H9 (cell line): Measurements from ENCODE around the gene ARNT2. TPM values are rescaled to one million over a fixed set of nuclear protein-coding genes. Genes with fewer than 3 reads are reported as not detected.

Source experiments
- DNase-seq: peaks from one replicate; pipeline ENCODE4 v3.0.0-alpha.2; 2017
- H2AFZ ChIP-seq: one replicate; pipeline ENCODE4 v1.6.1; 2013; ENCODE audit warnings: mild to moderate bottlenecking, low read length, control low read depth, moderate library complexity
- H2AK5ac ChIP-seq: 2 replicates; pipeline ENCODE4 v1.6.1; 2013; ENCODE audit warnings: low read length, control low read depth, mixed read lengths; ENCODE audit not compliant: insufficient read length
- H2BK120ac ChIP-seq: one replicate; pipeline ENCODE4 v1.6.1; 2013; ENCODE audit warnings: low read depth, mild to moderate bottlenecking, low read length, control low read depth, inconsistent platforms; ENCODE audit not compliant: poor library complexity, severe bottlenecking
- H2BK12ac ChIP-seq: 2 replicates; pipeline ENCODE4 v1.6.1; 2013; ENCODE audit warnings: low read length, control low read depth, mixed read lengths, low read depth; ENCODE audit not compliant: insufficient read length
- H2BK15ac ChIP-seq: 2 replicates; pipeline ENCODE4 v1.6.1; 2013; ENCODE audit warnings: low read depth, low read length, control low read depth
- H2BK20ac ChIP-seq: one replicate; pipeline ENCODE4 v1.6.1; 2013; ENCODE audit warnings: low read depth, mild to moderate bottlenecking, low read length, control low read depth, inconsistent platforms; ENCODE audit not compliant: poor library complexity, severe bottlenecking
- H2BK5ac ChIP-seq: 2 replicates; pipeline ENCODE4 v1.6.1; 2013; ENCODE audit warnings: low read length, control low read depth, mixed read lengths; ENCODE audit not compliant: insufficient read length
- H3K14ac ChIP-seq: 2 replicates; pipeline ENCODE4 v1.6.1; 2013; ENCODE audit warnings: low read length, control low read depth; ENCODE audit not compliant: insufficient read depth
- H3K18ac ChIP-seq: 2 replicates; pipeline ENCODE4 v1.6.1; 2013; ENCODE audit warnings: low read depth, mild to moderate bottlenecking, mixed read lengths, low read length, control low read depth; ENCODE audit not compliant: insufficient read length
- H3K23ac ChIP-seq: 2 replicates; pipeline ENCODE4 v1.6.1; 2013; ENCODE audit warnings: low read length, control low read depth, mixed read lengths, low read depth; ENCODE audit not compliant: insufficient read length
- H3K23me2 ChIP-seq: 2 replicates; pipeline ENCODE4 v1.6.1; 2013; ENCODE audit warnings: low read depth, mild to moderate bottlenecking, mixed read lengths, low read length, control low read depth; ENCODE audit not compliant: insufficient read length, poor library complexity, severe bottlenecking
- H3K27ac ChIP-seq: 2 replicates; pipeline ENCODE4 v1.5.1; 2013; ENCODE audit warnings: low read length, control low read depth, mixed read lengths, low read depth; ENCODE audit not compliant: insufficient read length
- H3K27me3 ChIP-seq: 2 replicates; pipeline ENCODE4 v1.6.1; 2013; ENCODE audit warnings: low read length, control low read depth, inconsistent platforms; ENCODE audit not compliant: insufficient read depth
- H3K4ac ChIP-seq: 2 replicates; pipeline ENCODE4 v1.6.1; 2013; ENCODE audit warnings: low read depth, mild to moderate bottlenecking, control low read depth, inconsistent platforms, low read length, moderate library complexity
- H3K4me1 ChIP-seq: 2 replicates; pipeline ENCODE4 v1.6.1; 2013; ENCODE audit warnings: low read length, control low read depth, inconsistent platforms; ENCODE audit not compliant: insufficient read depth
- H3K4me2 ChIP-seq: 2 replicates; pipeline ENCODE4 v1.6.1; 2013; ENCODE audit warnings: low read length, control low read depth, mixed read lengths; ENCODE audit not compliant: insufficient read length, insufficient read depth
- H3K56ac ChIP-seq: 2 replicates; pipeline ENCODE4 v1.6.1; 2013; ENCODE audit warnings: low read depth, mild to moderate bottlenecking, mixed read lengths, low read length, control low read depth; ENCODE audit not compliant: insufficient read length
- H3K79me1 ChIP-seq: 2 replicates; pipeline ENCODE4 v1.6.1; 2013; ENCODE audit warnings: low read depth, mild to moderate bottlenecking, moderate library complexity, low read length, control low read depth, inconsistent platforms; ENCODE audit not compliant: insufficient read depth, poor library complexity, severe bottlenecking
- H3K79me2 ChIP-seq: 2 replicates; pipeline ENCODE4 v1.6.1; 2013; ENCODE audit warnings: low read length, control low read depth, inconsistent platforms; ENCODE audit not compliant: insufficient read depth
- H3K9ac ChIP-seq: 2 replicates; pipeline ENCODE4 v1.6.1; 2013; ENCODE audit warnings: low read length, control low read depth, mixed read lengths; ENCODE audit not compliant: insufficient read length; ENCODE audit errors: extremely low read depth
- H3K9me3 ChIP-seq: one replicate; pipeline ENCODE4 v1.6.1; 2013; ENCODE audit warnings: low read depth, low read length, inconsistent platforms; ENCODE audit not compliant: control insufficient read depth
- H3T11ph ChIP-seq: one replicate; pipeline ENCODE4 v1.6.1; 2013; ENCODE audit warnings: mild to moderate bottlenecking, low read length, control low read depth, inconsistent platforms
- H4K20me1 ChIP-seq: one replicate; pipeline ENCODE4 v1.6.1; 2013; ENCODE audit not compliant: control insufficient read depth, insufficient read length, insufficient read depth
- H4K5ac ChIP-seq: 2 replicates; pipeline ENCODE4 v1.6.1; 2013; ENCODE audit warnings: low read depth, mild to moderate bottlenecking, mixed read lengths, low read length, control low read depth; ENCODE audit not compliant: insufficient read length
- H4K8ac ChIP-seq: replicated peaks from 2 replicates; pipeline ENCODE4 v1.6.1; 2013; ENCODE audit warnings: low read length, control low read depth, mixed read lengths, low read depth; ENCODE audit not compliant: insufficient read length
- H4K91ac ChIP-seq: 2 replicates; pipeline ENCODE4 v1.6.1; 2013; ENCODE audit warnings: low read depth, mild to moderate bottlenecking, moderate library complexity, mixed read lengths, low read length, control low read depth; ENCODE audit not compliant: insufficient read length
- H3K27ac Mint-ChIP-seq, 3 experiments: 2 replicates in 2 of 3; 3 replicates in 1 of 3; pipeline ENCODE4 v1.8.0; 2020 to 2021; ENCODE audit warnings: mixed read lengths in 3 of 3, mild to moderate bottlenecking in 1 of 3, moderate library complexity in 1 of 3
- H3K27me3 Mint-ChIP-seq: 2 replicates; pipeline ENCODE4 v1.8.0; 2021; ENCODE audit warnings: low read depth, mild to moderate bottlenecking, moderate library complexity, mixed read lengths
- H3K36me3 Mint-ChIP-seq, 3 experiments: 2 replicates in 2 of 3; 3 replicates in 1 of 3; pipeline ENCODE4 v1.8.0; 2020 to 2021; ENCODE audit warnings: low read depth in 3 of 3, mixed read lengths in 3 of 3; ENCODE audit not compliant: insufficient read depth in 1 of 3
- H3K4me1 Mint-ChIP-seq, 2 experiments: 2 replicates each; pipeline ENCODE4 v1.8.0; 2020; ENCODE audit warnings: mixed read lengths in 2 of 2
- H3K4me3 Mint-ChIP-seq, 2 experiments: 2 replicates in 1 of 2; 3 replicates in 1 of 2; pipeline ENCODE4 v1.8.0; 2020 to 2021; ENCODE audit warnings: mild to moderate bottlenecking in 2 of 2, mixed read lengths in 2 of 2, moderate library complexity in 1 of 2
- H3K9me3 Mint-ChIP-seq, 2 experiments: 2 replicates in 1 of 2; 3 replicates in 1 of 2; pipeline ENCODE4 v1.8.0; 2020; ENCODE audit warnings: mild to moderate bottlenecking in 2 of 2, mixed read lengths in 2 of 2, moderate library complexity in 1 of 2
- WGBS: extraction: QIAGEN DNeasy Blood & Tissue Kit; methylation state at CpG from one replicate; pipeline ENCODE4 v1.1.7; 2013; ENCODE audit warnings: missing lambda C conversion rate, low lambda C conversion rate, mixed read lengths; ENCODE audit not compliant: insufficient read length; ENCODE audit errors: extremely low coverage; 5-methylcytosine and 5-hydroxymethylcytosine counted together
- total RNA-seq: library from RNA; stranded (reverse); gene quantifications from 2 replicates; pipeline ENCODE4 v1.2.1, GENCODE V29; 2021
- TF ChIP-seq, protein P1 (sequence below): fragments of 200-600 bp; sonication (generic); conservative IDR thresholded peaks from 3 replicates; pipeline ENCODE4 v1.8.0; 2021; ENCODE audit warnings: antibody characterized with exemption, mild to moderate bottlenecking

ARNT2 gene
- total RNA-seq, 1 experiment from 2014 or later, result 10.5 TPM

DNA sequence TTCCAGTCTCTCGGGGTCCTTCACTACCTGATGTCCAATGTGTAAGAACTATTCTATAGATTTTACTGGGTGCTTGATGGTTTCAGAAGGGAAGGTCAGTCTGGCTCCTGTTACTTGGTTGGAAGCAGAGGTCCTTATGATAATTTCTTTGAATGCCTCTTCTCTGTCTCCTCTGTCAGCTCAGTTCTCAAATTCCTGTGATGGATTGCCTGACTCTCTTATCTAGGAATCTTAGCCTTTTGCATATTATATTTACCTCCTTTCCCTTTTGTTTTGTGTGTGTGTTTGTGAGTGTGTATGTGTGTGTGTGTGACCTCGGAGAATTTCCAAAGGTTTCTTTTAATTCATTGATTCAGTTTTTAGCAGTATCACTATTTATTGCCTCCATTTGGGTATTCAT lies 88.2 kb downstream of the ARNT2 start:
- TF ChIP-seq, protein P1, sequence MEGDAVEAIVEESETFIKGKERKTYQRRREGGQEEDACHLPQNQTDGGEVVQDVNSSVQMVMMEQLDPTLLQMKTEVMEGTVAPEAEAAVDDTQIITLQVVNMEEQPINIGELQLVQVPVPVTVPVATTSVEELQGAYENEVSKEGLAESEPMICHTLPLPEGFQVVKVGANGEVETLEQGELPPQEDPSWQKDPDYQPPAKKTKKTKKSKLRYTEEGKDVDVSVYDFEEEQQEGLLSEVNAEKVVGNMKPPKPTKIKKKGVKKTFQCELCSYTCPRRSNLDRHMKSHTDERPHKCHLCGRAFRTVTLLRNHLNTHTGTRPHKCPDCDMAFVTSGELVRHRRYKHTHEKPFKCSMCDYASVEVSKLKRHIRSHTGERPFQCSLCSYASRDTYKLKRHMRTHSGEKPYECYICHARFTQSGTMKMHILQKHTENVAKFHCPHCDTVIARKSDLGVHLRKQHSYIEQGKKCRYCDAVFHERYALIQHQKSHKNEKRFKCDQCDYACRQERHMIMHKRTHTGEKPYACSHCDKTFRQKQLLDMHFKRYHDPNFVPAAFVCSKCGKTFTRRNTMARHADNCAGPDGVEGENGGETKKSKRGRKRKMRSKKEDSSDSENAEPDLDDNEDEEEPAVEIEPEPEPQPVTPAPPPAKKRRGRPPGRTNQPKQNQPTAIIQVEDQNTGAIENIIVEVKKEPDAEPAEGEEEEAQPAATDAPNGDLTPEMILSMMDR, result no peak
- Mint-ChIP-seq H3K27ac (no peak overlapping the region), H3K4me1 (peaks cover 28 to 33% of the 10 kb centered on the region in 2 experiments), H3K4me3 (no peak overlapping the region), H3K27me3 (no peaks in the 10 kb centered on the region), H3K36me3 (no peaks in the 10 kb centered on the region; a peak in 1 of 7 replicates), H3K9me3 (no peaks in the 10 kb centered on the region)
- no peak overlapping the region for H3K9ac ChIP-seq
- no peak overlapping the region for H4K5ac ChIP-seq
- H3K4ac ChIP-seq, result no peak overlapping the region
- H2BK5ac ChIP-seq, result no peak overlapping the region
- H3K4me2 ChIP-seq, result no peak overlapping the region
- no peak overlapping the region for H3K23ac ChIP-seq
- no peaks in the 10 kb centered on the region for H3K79me2 ChIP-seq
- no peak overlapping the region for H2AFZ ChIP-seq
- no peaks in the 10 kb centered on the region for H3K23me2 ChIP-seq
- DNase-seq, result no peak
- no peak overlapping the region for H3T11ph ChIP-seq
- H4K91ac ChIP-seq, result no peak overlapping the region
- H3K18ac ChIP-seq, result no peak overlapping the region
- H2BK120ac ChIP-seq, result no peak overlapping the region
- H2AK5ac ChIP-seq, result no peak overlapping the region
- no peak overlapping the region for H3K27ac ChIP-seq
- no peaks in the 10 kb centered on the region for H3K9me3 ChIP-seq
- H3K27me3 ChIP-seq, result no peaks in the 10 kb centered on the region
- H2BK12ac ChIP-seq, result no peak overlapping the region
- H2BK20ac ChIP-seq, result no peak overlapping the region
- H4K8ac ChIP-seq, result no peak overlapping the region
- H3K14ac ChIP-seq, result no peak overlapping the region
- no CpG with 5 or more reads among the region's 2 CpGs for WGBS
- no peak overlapping the region for H2BK15ac ChIP-seq
- H3K79me1 ChIP-seq, result no peaks in the 10 kb centered on the region
- no peak overlapping the region for H3K56ac ChIP-seq
- no peaks in the 10 kb centered on the region for H4K20me1 ChIP-seq
- H3K4me1 ChIP-seq, result peaks cover 4% of the 10 kb centered on the region; the same call in 1 of the 2 replicates
